Measurements from ENCODE around the gene HELZ.
"Not testable (repeated sequence)": the region's sequence is repeated elsewhere in the genome, so short reads cannot be mapped to it uniquely, and the experiment has no call there.

Gene HELZ

GRCh38 chr17:67047382-67047781, 197.6 kb downstream of the HELZ start:
- ATAC-seq = no peak

- ATAC-seq = no peak
Observed at GRCh38 chr17:67046398-67046797, 198.6 kb downstream of the HELZ start.

- no peak for ATAC-seq
Observed at GRCh38 chr17:67044940-67045339, 200.1 kb downstream of the HELZ start.

GRCh38 chr17:67044016-67044772, 200.8 kb downstream of the HELZ start, which contains the start of gene CACNG1:
CACNG1 (plus strand) TSS chr17:67044554; CDS start chr17:67044661, 107 bp downstream.
- no peak for ATAC-seq

- ATAC-seq = no peak
Observed at GRCh38 chr17:67043283-67043682, 201.7 kb downstream of the HELZ start.

GRCh38 chr17:67041941-67042899, 202.8 kb downstream of the HELZ start:
- no peak for ATAC-seq

GRCh38 chr17:67041531-67041930, 203.5 kb downstream of the HELZ start:
- ATAC-seq = no peak

- ATAC-seq = not testable (repeated sequence)
Observed at GRCh38 chr17:67041119-67041518, 203.9 kb downstream of the HELZ start.

- no peak for ATAC-seq
Observed at GRCh38 chr17:67040652-67041051, 204.3 kb downstream of the HELZ start.

- ATAC-seq = no peak
Observed at GRCh38 chr17:67038861-67039365, 206.1 kb downstream of the HELZ start.

GRCh38 chr17:67035131-67036083, 209.6 kb downstream of the HELZ start:
- ATAC-seq = peak; percentile 7 to 45

- no peak for ATAC-seq
Observed at GRCh38 chr17:67033613-67034012, 211.4 kb downstream of the HELZ start.

- ATAC-seq = no peak
Observed at GRCh38 chr17:67032985-67033384, 212.0 kb downstream of the HELZ start.

GRCh38 chr17:67032382-67032781, 212.6 kb downstream of the HELZ start:
- no peak for ATAC-seq

GRCh38 chr17:67030641-67031040, 214.4 kb downstream of the HELZ start:
- ATAC-seq = no peak

GRCh38 chr17:67027031-67027628, 217.9 kb downstream of the HELZ start:
- ATAC-seq = no peak

GRCh38 chr17:67026341-67026740, 218.7 kb downstream of the HELZ start:
- no peak for ATAC-seq

GRCh38 chr17:67025216-67025792, 219.7 kb downstream of the HELZ start:
- no peak for ATAC-seq

- no peak for ATAC-seq
Observed at GRCh38 chr17:67024736-67025135, 220.3 kb downstream of the HELZ start.

- ATAC-seq = no peak
Observed at GRCh38 chr17:67022451-67022810, 222.6 kb downstream of the HELZ start.

GRCh38 chr17:67021743-67022450, 223.1 kb downstream of the HELZ start:
- ATAC-seq = no peak
